Mesenchymal stem cell (in vitro differentiated cells and primary cell): Measurements from ENCODE around the gene DCUN1D2.

Experiments
- DNase-seq: peaks from one replicate; pipeline ENCODE4 v3.0.0-alpha.2; 2013
- H2AFZ ChIP-seq: one replicate; pipeline ENCODE4 v1.6.1; 2013; ENCODE audit warnings: low read depth, mild to moderate bottlenecking, control low read depth, inconsistent platforms, low read length, moderate library complexity
- H2AK5ac ChIP-seq: 2 replicates; pipeline ENCODE4 v1.6.1; 2013; ENCODE audit warnings: low read length, moderate library complexity, mild to moderate bottlenecking, inconsistent platforms; ENCODE audit not compliant: severe bottlenecking
- H2BK120ac ChIP-seq: one replicate; pipeline ENCODE4 v1.6.1; 2013; ENCODE audit warnings: low read depth, mild to moderate bottlenecking, inconsistent platforms, low read length, moderate library complexity
- H2BK12ac ChIP-seq, 2 experiments: one replicate each; pipeline ENCODE4 v1.6.1; 2013; ENCODE audit warnings: inconsistent platforms in 2 of 2, low read length in 2 of 2, mild to moderate bottlenecking in 2 of 2, moderate library complexity in 2 of 2, control low read depth in 1 of 2
- H2BK15ac ChIP-seq: one replicate; pipeline ENCODE4 v1.6.1; 2013; ENCODE audit warnings: mild to moderate bottlenecking, low read depth, inconsistent platforms; ENCODE audit not compliant: poor library complexity, severe bottlenecking
- H2BK5ac ChIP-seq: 2 replicates; pipeline ENCODE4 v1.6.1; 2013; ENCODE audit warnings: low read depth, mild to moderate bottlenecking, low read length, control low read depth, inconsistent platforms; ENCODE audit not compliant: poor library complexity, severe bottlenecking
- H3K14ac ChIP-seq, 2 experiments: one replicate each; pipeline ENCODE4 v1.6.1; 2013; ENCODE audit warnings: inconsistent platforms in 2 of 2, low read length in 2 of 2, control low read depth in 1 of 2, mild to moderate bottlenecking in 1 of 2, moderate library complexity in 1 of 2
- H3K18ac ChIP-seq, 2 experiments: one replicate each; pipeline ENCODE4 v1.6.1; 2013; ENCODE audit warnings: inconsistent platforms in 2 of 2, low read length in 2 of 2, control low read depth in 1 of 2, low read depth in 1 of 2, mild to moderate bottlenecking in 1 of 2
- H3K23ac ChIP-seq, 2 experiments: one replicate each; pipeline ENCODE4 v1.6.1; 2013; ENCODE audit warnings: inconsistent platforms in 2 of 2, low read length in 2 of 2, mild to moderate bottlenecking in 2 of 2, moderate library complexity in 2 of 2, control low read depth in 1 of 2
- H3K27ac ChIP-seq: 2 replicates; pipeline ENCODE4 v1.5.1; 2013; ENCODE audit warnings: mild to moderate bottlenecking, moderate library complexity, low read length, control low read depth, inconsistent platforms; ENCODE audit not compliant: poor library complexity, severe bottlenecking
- H3K27me3 ChIP-seq, 2 experiments: 2 replicates each; pipeline versions ENCODE4 v1.6.1 to v1.7.0; 2013; ENCODE audit warnings: low read length in 2 of 2, mild to moderate bottlenecking in 2 of 2, moderate library complexity in 2 of 2, control low read depth in 1 of 2, inconsistent platforms in 1 of 2; ENCODE audit not compliant: control insufficient read depth in 1 of 2, insufficient read depth in 1 of 2
- H3K36me3 ChIP-seq, 2 experiments: 2 replicates each; pipeline versions ENCODE4 v1.6.1 to v1.7.0; 2013; ENCODE audit warnings: low read length in 2 of 2, control low read depth in 1 of 2, inconsistent platforms in 1 of 2, low read depth in 1 of 2, mild to moderate bottlenecking in 1 of 2; ENCODE audit not compliant: insufficient read depth in 2 of 2, control insufficient read depth in 1 of 2
- H3K4ac ChIP-seq, 2 experiments: one replicate each; pipeline ENCODE4 v1.6.1; 2013; ENCODE audit warnings: inconsistent platforms in 2 of 2, low read length in 2 of 2, mild to moderate bottlenecking in 2 of 2, moderate library complexity in 2 of 2, control low read depth in 1 of 2, low read depth in 1 of 2
- H3K4me1 ChIP-seq: 2 replicates; pipeline ENCODE4 v1.6.1; 2013; ENCODE audit warnings: low read depth, low read length, control low read depth; ENCODE audit not compliant: control insufficient read depth, insufficient read depth
- H3K4me2 ChIP-seq: 2 replicates; pipeline ENCODE4 v1.6.1; 2013; ENCODE audit warnings: low read length, mild to moderate bottlenecking, inconsistent platforms; ENCODE audit not compliant: poor library complexity, severe bottlenecking
- H3K4me3 ChIP-seq, 2 experiments: 2 replicates each; pipeline versions ENCODE4 v1.5.1 to v1.7.0; 2013; ENCODE audit warnings: low read length in 2 of 2, mild to moderate bottlenecking in 2 of 2, control low read depth in 1 of 2, low read depth in 1 of 2; ENCODE audit not compliant: insufficient read depth in 1 of 2
- H3K79me1 ChIP-seq: replicated peaks from 2 replicates; pipeline ENCODE4 v1.6.1; 2013; ENCODE audit warnings: mild to moderate bottlenecking, control low read depth, low read length, inconsistent platforms; ENCODE audit not compliant: poor library complexity, severe bottlenecking
- H3K9ac ChIP-seq: 2 replicates; pipeline ENCODE4 v1.7.0; 2013; ENCODE audit warnings: mild to moderate bottlenecking, low read length, moderate library complexity
- H3K9me3 ChIP-seq: 2 replicates; pipeline ENCODE4 v1.7.0; 2013; ENCODE audit warnings: mild to moderate bottlenecking, low read length; ENCODE audit not compliant: control insufficient read depth
- H4K8ac ChIP-seq: one replicate; pipeline ENCODE4 v1.6.1; 2013; ENCODE audit warnings: inconsistent platforms, mild to moderate bottlenecking, low read length, moderate library complexity
- H4K91ac ChIP-seq: one replicate; pipeline ENCODE4 v1.6.1; 2013; ENCODE audit warnings: mild to moderate bottlenecking, low read length, inconsistent platforms
- WGBS: methylation state at CpG from one replicate; pipeline ENCODE4 v1.1.7; 2013; ENCODE audit warnings: mixed read lengths; 5-methylcytosine and 5-hydroxymethylcytosine counted together

The DCUN1D2 gene

GRCh38 chr13:113485545-113485944 is 5.0 kb downstream of the DCUN1D2 start:
- Histone ChIP-seq H2AK5ac (no peak overlapping the region), H3K14ac (no peak overlapping the region), H3K27me3 (no peaks in the 10 kb centered on the region), H2BK120ac (no peak overlapping the region), H3K4me3 (no peak overlapping the region), H4K91ac (no peak overlapping the region), H3K79me1 (peaks cover 20% of the 10 kb centered on the region), H3K27ac (no peak overlapping the region), H2AFZ (no peak overlapping the region), H2BK5ac (no peak overlapping the region), H3K9me3 (no peaks in the 10 kb centered on the region), H3K36me3 (peaks cover 11 to 19% of the 10 kb centered on the region in 2 experiments), H3K9ac (no peak overlapping the region), H3K23ac (no peak overlapping the region), H2BK15ac (no peak overlapping the region), H3K4ac (no peak overlapping the region), H2BK12ac (no peak overlapping the region), H3K18ac (no peak overlapping the region), H3K4me1 (peaks cover 7% of the 10 kb centered on the region), H4K8ac (no peak overlapping the region), H3K4me2 (no peak overlapping the region)
- no peak for DNase-seq
- WGBS = 86% methylated on average over 9 of the region's 13 CpGs

DNA sequence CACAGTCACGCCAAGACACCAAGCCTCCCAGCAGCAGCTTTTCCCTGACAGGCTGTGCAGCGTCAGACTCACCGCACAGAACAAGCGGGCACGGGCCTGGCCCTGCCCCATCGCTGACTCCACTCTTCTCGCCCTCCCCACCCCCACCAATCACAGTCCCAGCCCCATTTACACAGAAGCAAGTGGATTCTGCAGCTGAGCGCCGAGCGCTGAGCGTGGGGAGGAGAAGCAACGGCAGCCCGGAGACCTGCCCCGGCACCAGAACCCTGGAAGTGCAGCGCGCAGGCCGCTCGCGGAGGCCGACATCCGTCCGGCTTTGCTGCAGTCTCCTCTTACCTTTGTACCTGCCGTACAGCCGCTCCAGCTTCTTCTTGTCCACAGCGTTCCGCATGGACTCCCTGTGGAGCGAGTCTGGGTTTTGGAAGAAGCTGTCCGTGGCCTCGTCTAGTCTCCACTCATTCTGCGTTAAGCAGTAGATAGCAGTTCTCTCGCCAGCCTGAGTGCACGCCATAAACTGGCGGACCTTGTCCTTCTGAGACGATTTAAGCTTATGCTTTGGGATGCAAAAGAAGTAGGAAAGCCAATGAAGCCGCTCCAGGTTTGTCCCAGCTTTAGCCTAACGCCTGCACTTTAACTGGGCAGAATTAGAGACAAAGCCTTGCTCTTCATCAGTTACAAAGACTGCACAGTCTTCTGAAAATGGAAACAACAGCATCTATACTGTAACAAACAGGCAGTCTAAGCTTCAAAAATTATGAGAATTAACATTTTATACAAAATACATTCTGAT is 6.8 kb downstream of the DCUN1D2 start:
- H3K14ac ChIP-seq = no peak overlapping the region
- H3K4me2 ChIP-seq = no peak overlapping the region
- H4K91ac ChIP-seq = no peak overlapping the region
- H2BK5ac ChIP-seq = no peak overlapping the region
- H2BK12ac ChIP-seq = no peak overlapping the region
- peaks cover 25% of the 10 kb centered on the region for H3K79me1 ChIP-seq
- H3K9ac ChIP-seq = no peak overlapping the region
- no peaks in the 10 kb centered on the region for H3K9me3 ChIP-seq
- H2AK5ac ChIP-seq = no peak overlapping the region
- WGBS = 94% methylated on average over 36 of the region's 36 CpGs
- peaks cover 2% of the 10 kb centered on the region for H3K4me1 ChIP-seq
- no peak overlapping the region for H3K18ac ChIP-seq
- H3K4ac ChIP-seq = no peak overlapping the region
- no peaks in the 10 kb centered on the region for H3K27me3 ChIP-seq
- no peak overlapping the region for H2AFZ ChIP-seq
- H2BK120ac ChIP-seq = no peak overlapping the region
- H3K4me3 ChIP-seq = no peak overlapping the region
- peaks cover 18 to 38% of the 10 kb centered on the region in 2 experiments for H3K36me3 ChIP-seq
- no peak overlapping the region for H2BK15ac ChIP-seq
- H3K27ac ChIP-seq = no peak overlapping the region
- no peak overlapping the region for H4K8ac ChIP-seq
- no peak overlapping the region for H3K23ac ChIP-seq
- no peak for DNase-seq

DNA sequence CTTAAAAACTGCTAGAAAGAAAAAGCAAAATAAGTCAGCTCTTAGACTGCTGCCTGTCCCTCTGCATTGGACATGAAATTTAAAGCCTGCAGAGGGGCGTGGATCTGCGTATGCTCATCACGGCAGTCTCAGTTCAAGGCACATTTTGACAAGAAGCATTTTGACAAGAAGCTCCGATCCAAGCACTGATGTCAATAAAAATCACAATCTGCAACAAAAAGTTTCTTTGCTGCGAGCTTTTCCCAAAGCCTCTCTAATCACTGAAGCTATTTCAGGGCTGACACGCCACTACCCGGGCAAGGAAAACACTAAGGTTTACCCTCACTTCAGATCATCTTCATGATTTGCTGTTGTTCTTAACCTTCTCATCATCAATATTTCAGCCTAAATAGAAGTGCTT is 7.4 kb downstream of the DCUN1D2 start:
- WGBS = 95% methylated on average over 7 of the region's 7 CpGs

GRCh38 chr13:113479179-113479578 is 11.3 kb downstream of the DCUN1D2 start:
- Histone ChIP-seq H3K4me3 (no peak overlapping the region), H3K4me1 (peaks cover 2% of the 10 kb centered on the region), H2BK5ac (no peak overlapping the region), H4K8ac (no peak overlapping the region), H2BK12ac (no peak overlapping the region), H3K14ac (no peak overlapping the region), H2AFZ (no peak overlapping the region), H3K9ac (no peak overlapping the region), H3K9me3 (no peaks in the 10 kb centered on the region), H3K27me3 (no peaks in the 10 kb centered on the region), H3K36me3 (peaks cover 28 to 75% of the 10 kb centered on the region in 2 experiments), H3K18ac (no peak overlapping the region), H2BK120ac (no peak overlapping the region), H3K79me1 (peaks cover 20% of the 10 kb centered on the region), H2AK5ac (no peak overlapping the region), H4K91ac (no peak overlapping the region), H3K27ac (no peak overlapping the region), H3K23ac (no peak overlapping the region), H2BK15ac (no peak overlapping the region), H3K4me2 (no peak overlapping the region), H3K4ac (no peak overlapping the region)
- DNase-seq = no peak
- 98% methylated on average over 2 of the region's 4 CpGs for WGBS

More for the DNA sequence above, 7.4 kb downstream of the DCUN1D2 start:
- H3K27ac ChIP-seq = no peak overlapping the region
- no peak overlapping the region for H2AFZ ChIP-seq
- no peak overlapping the region for H3K4ac ChIP-seq
- no peak overlapping the region for H2BK5ac ChIP-seq
- H3K18ac ChIP-seq = no peak overlapping the region
- H3K9me3 ChIP-seq = no peaks in the 10 kb centered on the region
- H2BK12ac ChIP-seq = no peak overlapping the region
- H3K79me1 ChIP-seq = peaks cover 25% of the 10 kb centered on the region
- H4K8ac ChIP-seq = no peak overlapping the region
- H2BK120ac ChIP-seq = no peak overlapping the region
- no peak overlapping the region for H3K4me2 ChIP-seq
- no peak overlapping the region for H3K23ac ChIP-seq
- H3K36me3 ChIP-seq = peaks cover 18 to 43% of the 10 kb centered on the region in 2 experiments
- H4K91ac ChIP-seq = no peak overlapping the region
- no peak overlapping the region for H3K9ac ChIP-seq
- H3K4me1 ChIP-seq = peaks cover 2% of the 10 kb centered on the region
- no peak overlapping the region for H2BK15ac ChIP-seq
- H3K27me3 ChIP-seq = no peaks in the 10 kb centered on the region
- no peak overlapping the region for H2AK5ac ChIP-seq
- H3K4me3 ChIP-seq = no peak overlapping the region
- H3K14ac ChIP-seq = no peak overlapping the region
- DNase-seq = no peak
